H9 (cell line): ENCODE results near the gene RHEBL1. TPM values are rescaled to one million over a fixed set of nuclear protein-coding genes. Genes with fewer than 3 reads are reported as not detected.

Experiments
- DNase-seq: peaks from one replicate; pipeline ENCODE4 v3.0.0-alpha.2; 2017
- H2AFZ ChIP-seq: one replicate; pipeline ENCODE4 v1.6.1; 2013; ENCODE audit warnings: mild to moderate bottlenecking, low read length, control low read depth, moderate library complexity
- H2AK5ac ChIP-seq: 2 replicates; pipeline ENCODE4 v1.6.1; 2013; ENCODE audit warnings: low read length, control low read depth, mixed read lengths; ENCODE audit not compliant: insufficient read length
- H2BK120ac ChIP-seq: one replicate; pipeline ENCODE4 v1.6.1; 2013; ENCODE audit warnings: low read depth, mild to moderate bottlenecking, low read length, control low read depth, inconsistent platforms; ENCODE audit not compliant: poor library complexity, severe bottlenecking
- H2BK12ac ChIP-seq: 2 replicates; pipeline ENCODE4 v1.6.1; 2013; ENCODE audit warnings: low read length, control low read depth, mixed read lengths, low read depth; ENCODE audit not compliant: insufficient read length
- H2BK15ac ChIP-seq: 2 replicates; pipeline ENCODE4 v1.6.1; 2013; ENCODE audit warnings: low read depth, low read length, control low read depth
- H2BK20ac ChIP-seq: one replicate; pipeline ENCODE4 v1.6.1; 2013; ENCODE audit warnings: low read depth, mild to moderate bottlenecking, low read length, control low read depth, inconsistent platforms; ENCODE audit not compliant: poor library complexity, severe bottlenecking
- H2BK5ac ChIP-seq: 2 replicates; pipeline ENCODE4 v1.6.1; 2013; ENCODE audit warnings: low read length, control low read depth, mixed read lengths; ENCODE audit not compliant: insufficient read length
- H3K14ac ChIP-seq: 2 replicates; pipeline ENCODE4 v1.6.1; 2013; ENCODE audit warnings: low read length, control low read depth; ENCODE audit not compliant: insufficient read depth
- H3K18ac ChIP-seq: 2 replicates; pipeline ENCODE4 v1.6.1; 2013; ENCODE audit warnings: low read depth, mild to moderate bottlenecking, mixed read lengths, low read length, control low read depth; ENCODE audit not compliant: insufficient read length
- H3K23ac ChIP-seq: 2 replicates; pipeline ENCODE4 v1.6.1; 2013; ENCODE audit warnings: low read length, control low read depth, mixed read lengths, low read depth; ENCODE audit not compliant: insufficient read length
- H3K23me2 ChIP-seq: 2 replicates; pipeline ENCODE4 v1.6.1; 2013; ENCODE audit warnings: low read depth, mild to moderate bottlenecking, mixed read lengths, low read length, control low read depth; ENCODE audit not compliant: insufficient read length, poor library complexity, severe bottlenecking
- H3K27ac ChIP-seq: 2 replicates; pipeline ENCODE4 v1.5.1; 2013; ENCODE audit warnings: low read length, control low read depth, mixed read lengths, low read depth; ENCODE audit not compliant: insufficient read length
- H3K27me3 ChIP-seq: 2 replicates; pipeline ENCODE4 v1.6.1; 2013; ENCODE audit warnings: low read length, control low read depth, inconsistent platforms; ENCODE audit not compliant: insufficient read depth
- H3K4ac ChIP-seq: 2 replicates; pipeline ENCODE4 v1.6.1; 2013; ENCODE audit warnings: low read depth, mild to moderate bottlenecking, control low read depth, inconsistent platforms, low read length, moderate library complexity
- H3K4me1 ChIP-seq: 2 replicates; pipeline ENCODE4 v1.6.1; 2013; ENCODE audit warnings: low read length, control low read depth, inconsistent platforms; ENCODE audit not compliant: insufficient read depth
- H3K4me2 ChIP-seq: 2 replicates; pipeline ENCODE4 v1.6.1; 2013; ENCODE audit warnings: low read length, control low read depth, mixed read lengths; ENCODE audit not compliant: insufficient read length, insufficient read depth
- H3K56ac ChIP-seq: 2 replicates; pipeline ENCODE4 v1.6.1; 2013; ENCODE audit warnings: low read depth, mild to moderate bottlenecking, mixed read lengths, low read length, control low read depth; ENCODE audit not compliant: insufficient read length
- H3K79me1 ChIP-seq: 2 replicates; pipeline ENCODE4 v1.6.1; 2013; ENCODE audit warnings: low read depth, mild to moderate bottlenecking, moderate library complexity, low read length, control low read depth, inconsistent platforms; ENCODE audit not compliant: insufficient read depth, poor library complexity, severe bottlenecking
- H3K79me2 ChIP-seq: 2 replicates; pipeline ENCODE4 v1.6.1; 2013; ENCODE audit warnings: low read length, control low read depth, inconsistent platforms; ENCODE audit not compliant: insufficient read depth
- H3K9ac ChIP-seq: 2 replicates; pipeline ENCODE4 v1.6.1; 2013; ENCODE audit warnings: low read length, control low read depth, mixed read lengths; ENCODE audit not compliant: insufficient read length; ENCODE audit errors: extremely low read depth
- H3K9me3 ChIP-seq: one replicate; pipeline ENCODE4 v1.6.1; 2013; ENCODE audit warnings: low read depth, low read length, inconsistent platforms; ENCODE audit not compliant: control insufficient read depth
- H3T11ph ChIP-seq: one replicate; pipeline ENCODE4 v1.6.1; 2013; ENCODE audit warnings: mild to moderate bottlenecking, low read length, control low read depth, inconsistent platforms
- H4K20me1 ChIP-seq: one replicate; pipeline ENCODE4 v1.6.1; 2013; ENCODE audit not compliant: control insufficient read depth, insufficient read length, insufficient read depth
- H4K5ac ChIP-seq: 2 replicates; pipeline ENCODE4 v1.6.1; 2013; ENCODE audit warnings: low read depth, mild to moderate bottlenecking, mixed read lengths, low read length, control low read depth; ENCODE audit not compliant: insufficient read length
- H4K8ac ChIP-seq: replicated peaks from 2 replicates; pipeline ENCODE4 v1.6.1; 2013; ENCODE audit warnings: low read length, control low read depth, mixed read lengths, low read depth; ENCODE audit not compliant: insufficient read length
- H4K91ac ChIP-seq: 2 replicates; pipeline ENCODE4 v1.6.1; 2013; ENCODE audit warnings: low read depth, mild to moderate bottlenecking, moderate library complexity, mixed read lengths, low read length, control low read depth; ENCODE audit not compliant: insufficient read length
- H3K27ac Mint-ChIP-seq, 3 experiments: 2 replicates in 2 of 3; 3 replicates in 1 of 3; pipeline ENCODE4 v1.8.0; 2020 to 2021; ENCODE audit warnings: mixed read lengths in 3 of 3, mild to moderate bottlenecking in 1 of 3, moderate library complexity in 1 of 3
- H3K27me3 Mint-ChIP-seq: 2 replicates; pipeline ENCODE4 v1.8.0; 2021; ENCODE audit warnings: low read depth, mild to moderate bottlenecking, moderate library complexity, mixed read lengths
- H3K36me3 Mint-ChIP-seq, 3 experiments: 2 replicates in 2 of 3; 3 replicates in 1 of 3; pipeline ENCODE4 v1.8.0; 2020 to 2021; ENCODE audit warnings: low read depth in 3 of 3, mixed read lengths in 3 of 3; ENCODE audit not compliant: insufficient read depth in 1 of 3
- H3K4me1 Mint-ChIP-seq, 2 experiments: 2 replicates each; pipeline ENCODE4 v1.8.0; 2020; ENCODE audit warnings: mixed read lengths in 2 of 2
- H3K4me3 Mint-ChIP-seq, 2 experiments: 2 replicates in 1 of 2; 3 replicates in 1 of 2; pipeline ENCODE4 v1.8.0; 2020 to 2021; ENCODE audit warnings: mild to moderate bottlenecking in 2 of 2, mixed read lengths in 2 of 2, moderate library complexity in 1 of 2
- H3K9me3 Mint-ChIP-seq, 2 experiments: 2 replicates in 1 of 2; 3 replicates in 1 of 2; pipeline ENCODE4 v1.8.0; 2020; ENCODE audit warnings: mild to moderate bottlenecking in 2 of 2, mixed read lengths in 2 of 2, moderate library complexity in 1 of 2
- CTCF ChIP-seq: fragments of 200-600 bp; sonication (generic); conservative IDR thresholded peaks from 3 replicates; pipeline ENCODE4 v1.8.0; 2021; ENCODE audit warnings: antibody characterized with exemption, mild to moderate bottlenecking
- WGBS: extraction: QIAGEN DNeasy Blood & Tissue Kit; methylation state at CpG from one replicate; pipeline ENCODE4 v1.1.7; 2013; ENCODE audit warnings: missing lambda C conversion rate, low lambda C conversion rate, mixed read lengths; ENCODE audit not compliant: insufficient read length; ENCODE audit errors: extremely low coverage; 5-methylcytosine and 5-hydroxymethylcytosine counted together
- total RNA-seq: library from RNA; stranded (reverse); gene quantifications from 2 replicates; pipeline ENCODE4 v1.2.1, GENCODE V29; 2021

RHEBL1 gene
- total RNA-seq, 1 experiment from 2014 or later: 4.0 TPM

DNA sequence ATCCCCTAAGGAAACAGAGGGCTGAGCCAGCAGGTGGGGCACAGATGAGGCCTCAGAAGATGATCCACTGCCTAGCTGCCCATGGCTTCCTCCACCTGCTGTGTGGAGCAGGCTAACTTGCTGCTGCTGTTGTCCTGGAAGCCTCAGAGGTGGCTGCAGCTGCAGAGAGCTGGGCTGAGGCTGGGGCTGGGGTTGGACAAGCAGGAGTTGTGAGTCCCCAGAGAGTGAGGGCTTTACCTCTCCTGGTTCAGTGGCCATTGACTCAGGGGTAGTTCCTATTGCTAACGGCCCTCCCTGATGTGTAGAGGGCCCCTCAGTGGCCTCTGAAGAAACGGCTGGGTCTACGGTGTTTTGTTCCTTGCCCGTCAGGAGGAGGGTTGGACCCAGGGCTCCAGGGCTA lies 37.5 kb downstream of the RHEBL1 start:
- Histone ChIP-seq H3K4me1 (no peaks in the 10 kb centered on the region), H2BK12ac (no peak overlapping the region), H3K79me1 (no peaks in the 10 kb centered on the region), H3K27me3 (no peaks in the 10 kb centered on the region), H3K79me2 (no peaks in the 10 kb centered on the region), H3K23ac (no peak overlapping the region), H3K9ac (no peak overlapping the region), H3T11ph (no peak overlapping the region), H2BK15ac (no peak overlapping the region), H2AK5ac (no peak overlapping the region), H3K9me3 (no peaks in the 10 kb centered on the region), H4K8ac (no peak overlapping the region), H3K4me2 (no peak overlapping the region), H4K20me1 (no peaks in the 10 kb centered on the region), H2AFZ (no peak overlapping the region), H2BK20ac (no peak overlapping the region), H4K91ac (no peak overlapping the region), H3K14ac (no peak overlapping the region), H2BK5ac (no peak overlapping the region), H3K18ac (no peak overlapping the region), H3K27ac (no peak overlapping the region), H3K56ac (no peak overlapping the region), H4K5ac (no peak overlapping the region), H3K4ac (no peak overlapping the region), H2BK120ac (no peak overlapping the region), H3K23me2 (no peaks in the 10 kb centered on the region)
- Mint-ChIP-seq H3K27me3 (no peaks in the 10 kb centered on the region), H3K36me3 (peaks cover 35 to 92% (median 87%) of the 10 kb centered on the region in 3 experiments; a peak in 6 of 7 replicates), H3K27ac (no peak overlapping the region), H3K9me3 (no peaks in the 10 kb centered on the region), H3K4me1 (no peaks in the 10 kb centered on the region), H3K4me3 (no peak overlapping the region)
- DNase-seq: no peak
- TF ChIP-seq CTCF: no peak
- WGBS: no CpG with 5 or more reads among the region's 4 CpGs
